ENCODE results near the gene KLHL21. TPM values are rescaled to one million over a fixed set of nuclear protein-coding genes. Genes with fewer than 3 reads are reported as not detected.
"Not testable (repeated sequence)": the region's sequence is repeated elsewhere in the genome, so short reads cannot be mapped to it uniquely, and the experiment has no call there.

KLHL21 gene, protein sequence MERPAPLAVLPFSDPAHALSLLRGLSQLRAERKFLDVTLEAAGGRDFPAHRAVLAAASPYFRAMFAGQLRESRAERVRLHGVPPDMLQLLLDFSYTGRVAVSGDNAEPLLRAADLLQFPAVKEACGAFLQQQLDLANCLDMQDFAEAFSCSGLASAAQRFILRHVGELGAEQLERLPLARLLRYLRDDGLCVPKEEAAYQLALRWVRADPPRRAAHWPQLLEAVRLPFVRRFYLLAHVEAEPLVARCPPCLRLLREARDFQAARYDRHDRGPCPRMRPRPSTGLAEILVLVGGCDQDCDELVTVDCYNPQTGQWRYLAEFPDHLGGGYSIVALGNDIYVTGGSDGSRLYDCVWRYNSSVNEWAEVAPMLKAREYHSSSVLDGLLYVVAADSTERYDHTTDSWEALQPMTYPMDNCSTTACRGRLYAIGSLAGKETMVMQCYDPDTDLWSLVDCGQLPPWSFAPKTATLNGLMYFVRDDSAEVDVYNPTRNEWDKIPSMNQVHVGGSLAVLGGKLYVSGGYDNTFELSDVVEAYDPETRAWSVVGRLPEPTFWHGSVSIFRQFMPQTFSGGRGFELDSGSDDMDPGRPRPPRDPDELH
- 100 to 1,000 TPM; 105 to 125 (median 118) TPM for total RNA-seq

- peak within 1 kb of the TSS; percentile 98 for H3K4me3 ChIP-seq
- DNase-seq (ENCODE audit: low spot score in 2 of 2), result peak; percentile 94
- TF ChIP-seq POLR2AphosphoS5 (IDR thresholded peaks at IDR 0.05), result peak; percentile 2 to 59 (median 26)
- TF ChIP-seq EP300 (IDR thresholded peaks at IDR 0.05), result no peak
- no peak for TF ChIP-seq CTCF (IDR thresholded peaks at IDR 0.05)
- TF ChIP-seq POLR2A (IDR thresholded peaks at IDR 0.05), result peak in 1 of 2 donors; percentile 62
- no peaks in the 10 kb centered on the region for H3K9me3 ChIP-seq
- H3K4me1 ChIP-seq, result peaks cover 47% of the 10 kb centered on the region
- no peaks in the 10 kb centered on the region for H3K27me3 ChIP-seq
- H3K36me3 ChIP-seq, result peaks cover 13% of the 10 kb centered on the region
- peak within 1 kb of the TSS; percentile 99 for H3K27ac ChIP-seq
- 0% methylated on average over 2 of the region's 84 CpGs for WGBS
Measured at GRCh38 chr1:6602669-6603237, at the start of gene KLHL21. Gene KLHL21 (minus strand): TSS chr1:6602869. CDS start chr1:6602817, 52 bp downstream.

DNA sequence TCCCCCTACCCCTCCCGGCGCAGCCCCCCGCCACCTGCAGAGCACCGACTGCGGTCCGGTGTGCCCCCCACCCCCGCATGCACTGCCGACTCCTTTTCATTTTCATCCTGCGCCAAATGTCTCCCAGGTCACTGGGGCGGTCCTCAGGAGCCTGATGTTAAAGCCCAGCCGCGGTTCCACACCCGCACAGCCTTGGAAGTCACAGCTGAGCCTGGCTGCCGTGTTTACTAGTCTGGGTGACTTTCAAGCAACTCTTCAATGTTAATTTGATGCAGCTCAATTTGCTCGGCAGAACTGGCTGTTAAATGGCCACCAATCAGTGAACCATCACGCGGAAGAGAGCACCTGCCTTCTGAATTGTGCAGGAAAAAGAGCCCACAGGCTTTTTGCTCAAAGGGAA, 49.2 kb upstream of the KLHL21 start:
- Histone ChIP-seq H3K9me3 (no peaks in the 10 kb centered on the region), H3K4me1 (no peaks in the 10 kb centered on the region), H3K27me3 (no peaks in the 10 kb centered on the region), H3K4me3 (no peak overlapping the region), H3K27ac (no peak overlapping the region), H3K36me3 (peaks cover 29% of the 10 kb centered on the region)
- DNase-seq (ENCODE audit: low spot score in 2 of 2), result no peak
- TF ChIP-seq CTCF (IDR thresholded peaks at IDR 0.05), result no peak
- no peak for TF ChIP-seq POLR2AphosphoS5 (IDR thresholded peaks at IDR 0.05)
- no peak for TF ChIP-seq POLR2A (IDR thresholded peaks at IDR 0.05)
- TF ChIP-seq EP300 (IDR thresholded peaks at IDR 0.05), result no peak
- 93% methylated on average over 15 of the region's 17 CpGs for WGBS

DNA sequence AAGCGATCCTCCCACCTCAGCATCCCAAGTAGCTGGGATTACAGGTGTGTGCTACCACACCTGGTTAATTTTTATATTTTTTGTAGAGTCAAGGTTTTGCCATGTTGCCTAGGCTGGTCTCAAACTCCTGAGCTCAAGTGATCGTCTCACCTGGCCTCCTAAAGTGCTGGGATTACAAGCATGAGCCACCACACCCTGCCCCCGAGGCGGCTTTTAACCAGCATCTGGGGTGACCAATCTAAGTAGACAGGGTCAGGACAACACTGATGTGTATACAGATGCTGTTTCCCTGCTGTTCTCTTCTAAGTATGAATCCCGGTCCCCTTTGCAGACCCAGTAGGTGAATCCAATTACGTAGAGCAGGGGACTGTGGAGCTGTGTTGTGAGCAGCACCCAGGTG, 45.9 kb upstream of the KLHL21 start:
- TF ChIP-seq POLR2AphosphoS5 (IDR thresholded peaks at IDR 0.05) (no peak), EP300 (IDR thresholded peaks at IDR 0.05) (no peak), CTCF (IDR thresholded peaks at IDR 0.05) (no peak), POLR2A (IDR thresholded peaks at IDR 0.05) (no peak)
- no peak overlapping the region for H3K27ac ChIP-seq
- no peak overlapping the region for H3K4me3 ChIP-seq
- H3K27me3 ChIP-seq, result no peaks in the 10 kb centered on the region
- no peak for DNase-seq (ENCODE audit: low spot score in 2 of 2)
- no peaks in the 10 kb centered on the region for H3K9me3 ChIP-seq
- peaks cover 45% of the 10 kb centered on the region for H3K36me3 ChIP-seq
- no peaks in the 10 kb centered on the region for H3K4me1 ChIP-seq
- 73% methylated on average over 6 of the region's 6 CpGs for WGBS

GRCh38 chr1:6646499-6647148, 44.0 kb upstream of the KLHL21 start:
- no peaks in the 10 kb centered on the region for H3K27me3 ChIP-seq
- peaks cover 49% of the 10 kb centered on the region for H3K36me3 ChIP-seq
- WGBS, result 55% methylated on average over 10 of the region's 10 CpGs
- no peaks in the 10 kb centered on the region for H3K9me3 ChIP-seq
- no peak overlapping the region for H3K4me3 ChIP-seq
- no peak overlapping the region for H3K27ac ChIP-seq
- no peak for TF ChIP-seq POLR2A (IDR thresholded peaks at IDR 0.05)
- TF ChIP-seq CTCF (IDR thresholded peaks at IDR 0.05), result peak; percentile 57 to 62
- no peaks in the 10 kb centered on the region for H3K4me1 ChIP-seq
- DNase-seq (ENCODE audit: low spot score in 2 of 2), result no peak

GRCh38 chr1:6645018-6645417, 42.3 kb upstream of the KLHL21 start:
- no peaks in the 10 kb centered on the region for H3K4me1 ChIP-seq
- no peak overlapping the region for H3K27ac ChIP-seq
- no peaks in the 10 kb centered on the region for H3K9me3 ChIP-seq
- no peak for TF ChIP-seq POLR2AphosphoS5 (IDR thresholded peaks at IDR 0.05)
- no peak for TF ChIP-seq EP300 (IDR thresholded peaks at IDR 0.05)
- no peak for TF ChIP-seq CTCF (IDR thresholded peaks at IDR 0.05)
- no peak for TF ChIP-seq POLR2A (IDR thresholded peaks at IDR 0.05)
- DNase-seq (ENCODE audit: low spot score in 2 of 2), result no peak
- no peaks in the 10 kb centered on the region for H3K27me3 ChIP-seq
- H3K36me3 ChIP-seq, result peaks cover 56% of the 10 kb centered on the region
- H3K4me3 ChIP-seq, result no peak overlapping the region
- WGBS, result 97% methylated on average over 7 of the region's 7 CpGs

- H3K4me1 ChIP-seq, result not testable (repeated sequence)
Measured at GRCh38 chr1:6640867-6641266, 38.2 kb upstream of the KLHL21 start.

More at GRCh38 chr1:6640867-6641266, 38.2 kb upstream of the KLHL21 start:
- 88% methylated on average over 3 of the region's 3 CpGs for WGBS
- not testable (repeated sequence) for H3K27me3 ChIP-seq; H3K27ac ChIP-seq; H3K4me3 ChIP-seq; DNase-seq (ENCODE audit: low spot score in 2 of 2); H3K9me3 ChIP-seq
- peaks cover 87% of the 10 kb centered on the region for H3K36me3 ChIP-seq
